WTC11 (cell line): Measurements from ENCODE around the gene PCED1A.

ENCODE experiments used
- CTCF ChIP-seq: fragments of 200-600 bp; IDR thresholded peaks from 2 replicates; pipeline ENCODE4 v1.8.0; 2022; ENCODE audit warnings: antibody characterized with exemption
- MAX ChIP-seq: sonication (generic); formaldehyde crosslinking; IDR thresholded peaks from 2 replicates; pipeline ENCODE4 v1.8.0; 2022; ENCODE audit warnings: mild to moderate bottlenecking, missing genetic modification reagents
- NR1H2 ChIP-seq: sonication (generic); formaldehyde crosslinking; IDR thresholded peaks from 2 replicates; pipeline ENCODE4 v1.9.0; 2021; ENCODE audit warnings: mild to moderate bottlenecking, moderate library complexity, missing genetic modification reagents
- NR3C1 ChIP-seq: sonication (generic); formaldehyde crosslinking; conservative IDR thresholded peaks from 2 replicates; pipeline ENCODE4 v1.8.1; 2023; ENCODE audit warnings: low read depth, mild to moderate bottlenecking, missing genetic modification reagents
- TCF7 ChIP-seq: sonication (generic); formaldehyde crosslinking; IDR thresholded peaks from 2 replicates; pipeline ENCODE4 v1.8.0; 2022; ENCODE audit warnings: mild to moderate bottlenecking, low read depth, missing genetic modification reagents, moderate library complexity
- TP53 ChIP-seq: sonication (generic); formaldehyde crosslinking; IDR thresholded peaks from 2 replicates; pipeline ENCODE4 v1.8.1; 2023; ENCODE audit warnings: mild to moderate bottlenecking, missing genetic modification reagents
- ZNF512 ChIP-seq: sonication (generic); formaldehyde crosslinking; IDR thresholded peaks from 2 replicates; pipeline ENCODE4 v1.8.1; 2022; ENCODE audit warnings: missing genetic modification reagents, borderline replicate concordance

GRCh38 chr20:2796011-2796660, 44.3 kb downstream of the PCED1A start:
- TF ChIP-seq TCF7 (CRISPR knock-in tag): no peak
- no peak for TF ChIP-seq ZNF512
- TF ChIP-seq CTCF: no peak
- TF ChIP-seq MAX (CRISPR knock-in tag): no peak
- TF ChIP-seq NR3C1: no peak
- no peak for TF ChIP-seq TP53 (CRISPR knock-in tag)
- TF ChIP-seq NR1H2: no peak
